C1 segment of cervical spinal cord (tissue), 14 donors: ENCODE measurements around the gene ITFG1.
A peak's percentile ranks its signal among the peaks of the same experiment; 100 is the strongest.
"Not testable (repeated sequence)": the region's sequence is repeated elsewhere in the genome, so short reads cannot be mapped to it uniquely, and the experiment has no call there.

ENCODE experiments used
- DNase-seq, 14 donors: peaks; one replicate each; lab custom pipeline; 2025; lab: John Stamatoyannopoulos, UW

ITFG1 gene

DNA sequence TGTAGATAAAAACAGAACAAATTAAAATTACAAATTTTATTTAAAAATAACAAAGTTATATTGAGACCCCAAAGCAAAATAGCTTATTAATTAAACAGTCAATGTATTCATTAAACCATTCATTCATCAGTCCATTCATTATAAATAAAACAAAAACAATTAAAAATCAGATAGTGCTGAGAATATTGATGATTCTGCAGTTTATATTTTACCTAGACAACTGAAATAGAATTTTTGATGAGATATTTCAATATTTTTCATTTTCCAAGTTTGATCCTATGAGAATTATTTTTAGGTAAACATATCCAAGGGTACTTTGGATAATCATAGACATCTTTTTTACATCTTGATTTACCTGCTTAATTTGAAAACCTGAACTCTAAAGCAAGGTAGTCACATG lies 301.9 kb downstream of the ITFG1 start:
- no peak for DNase-seq

DNA sequence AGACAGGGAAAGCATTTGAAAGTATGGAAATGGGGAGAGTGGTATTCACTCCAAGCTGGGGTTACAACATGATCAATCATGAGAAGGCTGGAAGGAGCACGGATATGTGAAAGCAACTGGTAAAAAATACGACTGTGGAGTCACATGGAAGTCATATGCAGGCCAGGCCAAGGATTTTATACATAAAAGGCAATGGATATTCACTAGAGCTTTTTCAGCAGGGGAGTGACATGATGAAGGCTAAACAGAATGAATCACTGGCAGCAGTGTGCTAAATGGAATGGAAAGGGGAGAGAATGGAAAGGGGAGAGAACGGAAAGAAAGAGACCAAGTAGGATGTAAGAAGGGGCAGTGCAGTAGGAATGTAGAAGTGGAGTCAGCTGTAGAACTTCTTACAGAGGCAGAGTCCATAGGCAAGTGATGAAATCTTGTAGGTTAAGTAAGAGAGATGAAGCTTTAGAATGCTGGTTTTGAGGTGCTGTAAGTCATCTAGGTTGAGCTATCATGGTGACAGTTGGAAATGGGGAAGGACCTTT lies 304.1 kb downstream of the ITFG1 start:
- no peak for DNase-seq

DNA sequence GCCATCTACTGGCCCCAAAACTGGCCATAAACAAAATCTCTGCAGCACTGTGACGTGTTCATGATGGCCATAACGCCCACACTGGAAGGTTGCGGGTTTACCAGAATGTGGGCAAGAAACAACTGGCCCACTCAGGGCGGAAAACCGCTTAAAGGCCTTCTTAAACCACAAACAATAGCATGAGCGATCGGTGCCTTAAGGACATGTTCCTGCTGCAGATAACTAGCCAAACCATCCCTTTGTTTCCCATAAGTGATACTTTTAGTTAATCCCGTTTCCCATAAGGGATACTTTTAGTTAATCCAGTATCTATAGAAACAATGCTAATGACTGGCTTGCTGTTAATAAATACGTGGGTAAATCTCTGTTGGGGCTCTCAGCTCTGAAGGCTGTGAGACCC lies 308.4 kb downstream of the ITFG1 start:
- not testable (repeated sequence) for DNase-seq

DNA sequence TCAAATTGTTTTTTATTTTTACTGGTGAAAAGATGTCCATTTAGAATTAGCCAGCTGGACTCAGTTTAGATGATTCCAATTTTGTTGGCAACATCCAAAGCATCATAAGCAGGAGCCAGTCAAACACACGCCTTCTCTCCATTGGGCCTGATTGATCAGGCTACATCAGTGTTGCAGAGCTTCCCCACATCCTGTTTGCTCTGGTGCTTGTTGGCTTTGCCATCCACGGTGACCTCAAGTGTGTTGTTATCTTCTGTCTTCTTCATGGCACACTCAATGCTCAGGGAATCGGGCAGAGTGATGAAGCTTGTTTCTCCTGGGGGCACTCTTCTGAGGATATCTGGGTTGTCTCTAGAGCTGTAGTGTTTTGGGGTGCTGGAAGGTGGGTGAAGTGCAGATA lies 310.8 kb downstream of the ITFG1 start:
- no peak for DNase-seq

DNA sequence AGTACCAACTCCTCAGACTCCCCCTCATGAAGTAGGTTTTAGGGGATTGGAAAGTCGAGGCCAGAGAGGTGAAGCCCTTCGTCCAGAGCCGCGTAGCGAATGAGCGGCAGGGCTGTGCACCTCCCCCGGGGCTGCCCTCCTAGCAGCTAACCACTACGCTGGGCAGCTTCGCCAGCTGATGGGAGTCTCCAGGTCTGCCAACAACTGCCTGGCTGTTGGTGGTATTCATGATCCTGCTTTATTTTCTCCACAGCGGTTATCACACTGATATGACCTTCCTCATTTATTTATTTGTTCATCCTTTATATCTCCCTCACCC lies 316.3 kb downstream of the ITFG1 start:
- no peak for DNase-seq

DNA sequence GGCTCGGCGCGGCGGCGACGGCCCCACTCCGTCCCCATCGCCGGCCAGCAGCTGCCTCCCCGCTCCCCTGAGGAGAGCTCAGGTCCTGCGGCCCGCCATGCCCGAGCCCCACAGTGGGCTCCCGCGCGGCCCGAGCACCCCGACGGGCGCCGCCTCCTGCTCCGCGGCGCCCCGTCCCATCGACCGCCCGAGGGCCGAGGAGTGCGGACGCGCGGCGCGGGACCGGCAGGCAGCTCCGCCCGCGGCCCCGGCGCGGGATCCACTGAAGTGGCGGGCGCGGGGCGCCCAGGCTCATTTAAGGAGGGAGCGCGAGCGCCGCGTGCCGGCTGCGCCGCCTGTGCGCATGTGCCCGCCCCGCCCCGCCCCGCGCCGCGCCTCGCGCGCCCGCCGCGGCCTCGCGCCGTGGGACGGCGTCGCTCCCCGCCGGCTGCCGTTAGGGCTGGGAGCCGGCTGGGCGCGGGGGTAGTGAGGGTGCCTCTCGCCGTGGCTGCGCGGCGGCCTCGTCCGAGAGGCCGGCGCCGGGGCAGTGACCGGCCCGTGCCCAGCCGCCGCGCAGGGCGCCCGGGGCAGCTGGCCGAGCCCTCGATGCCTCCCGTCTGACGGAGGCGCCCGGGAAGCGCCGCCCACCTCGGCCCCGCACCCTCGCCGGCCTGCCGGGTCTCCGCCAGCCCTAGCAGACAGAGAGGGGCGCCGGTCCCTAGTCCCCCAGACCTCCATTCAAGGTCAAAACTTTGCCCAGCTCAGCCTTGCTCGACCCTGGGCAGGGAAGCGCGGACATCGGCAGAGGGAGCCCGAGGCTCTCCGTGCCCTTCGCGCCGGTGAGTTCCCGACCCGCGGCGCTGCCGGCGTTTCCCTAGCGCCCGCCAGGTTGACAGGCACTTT lies 316.9 kb downstream of the ITFG1 start, which contains the start of gene NETO2:
TSS of gene NETO2 (minus strand) at position 269 of the 882 bp plus-strand sequence. CDS start 333 bp downstream, outside the sequence.
- DNase-seq = peak in 12 of 14 donors; percentile 13 to 65 (median 27)

DNA sequence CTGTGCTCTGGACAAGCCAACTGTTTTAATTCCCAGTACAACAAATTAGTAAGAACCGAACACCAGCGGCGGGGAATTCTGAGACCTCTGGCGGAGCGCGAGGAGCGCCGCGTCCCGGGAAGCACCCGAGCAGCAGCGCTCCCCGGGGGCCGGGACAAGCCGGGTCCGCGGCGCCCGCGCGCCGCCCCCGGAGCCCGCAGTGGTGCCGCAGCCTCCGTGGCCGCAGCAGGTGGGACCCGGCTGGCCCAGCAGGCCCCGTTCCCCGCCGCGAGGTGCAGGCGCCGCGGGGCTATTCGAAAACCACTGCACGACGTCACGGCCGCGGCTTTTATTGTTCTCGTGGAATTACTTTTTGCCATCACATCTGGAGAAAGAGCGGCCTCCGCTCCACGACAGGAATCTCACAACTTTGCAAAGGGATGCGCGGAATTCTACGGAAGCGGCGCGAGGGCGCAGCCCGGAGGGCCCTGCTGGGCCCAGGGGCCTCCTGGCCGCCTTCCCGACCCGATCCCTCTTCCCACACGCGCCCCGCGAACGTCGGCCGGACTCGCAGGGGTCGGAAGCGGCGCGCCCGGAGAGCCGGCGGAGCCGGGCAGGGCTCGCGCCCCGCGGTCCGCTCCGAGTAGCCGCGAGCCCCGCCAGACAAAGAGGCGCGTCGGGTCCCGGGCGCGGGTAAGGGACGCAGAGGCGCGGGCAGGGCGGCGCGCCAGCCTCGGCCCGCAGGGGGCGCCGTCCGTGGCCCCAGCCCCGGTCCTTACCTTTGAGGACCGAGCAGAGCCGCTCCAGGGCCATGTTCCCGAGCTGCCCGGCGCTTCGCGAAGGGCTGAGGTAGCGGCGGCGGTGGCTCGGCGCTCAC lies 317.8 kb downstream of the ITFG1 start:
- DNase-seq = peak in 11 of 14 donors; percentile 9 to 61 (median 26)

DNA sequence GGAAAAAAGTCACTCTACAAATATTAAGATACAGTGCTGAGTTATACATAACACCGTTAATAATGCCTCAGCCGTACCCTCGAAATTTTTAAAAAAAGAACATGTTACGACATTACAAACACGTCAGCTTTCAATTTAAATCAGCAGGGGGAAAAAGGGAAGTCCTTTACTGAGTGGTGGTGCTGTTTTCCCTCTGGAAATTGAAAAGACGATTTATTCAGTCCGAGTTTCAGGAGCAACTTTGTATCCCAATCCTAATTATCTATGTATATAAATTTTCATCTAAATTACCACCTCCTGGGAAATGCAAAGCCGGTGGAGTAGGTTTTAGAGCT lies 318.4 kb downstream of the ITFG1 start:
- DNase-seq = peak in 1 of 14 donors; percentile 45

DNA sequence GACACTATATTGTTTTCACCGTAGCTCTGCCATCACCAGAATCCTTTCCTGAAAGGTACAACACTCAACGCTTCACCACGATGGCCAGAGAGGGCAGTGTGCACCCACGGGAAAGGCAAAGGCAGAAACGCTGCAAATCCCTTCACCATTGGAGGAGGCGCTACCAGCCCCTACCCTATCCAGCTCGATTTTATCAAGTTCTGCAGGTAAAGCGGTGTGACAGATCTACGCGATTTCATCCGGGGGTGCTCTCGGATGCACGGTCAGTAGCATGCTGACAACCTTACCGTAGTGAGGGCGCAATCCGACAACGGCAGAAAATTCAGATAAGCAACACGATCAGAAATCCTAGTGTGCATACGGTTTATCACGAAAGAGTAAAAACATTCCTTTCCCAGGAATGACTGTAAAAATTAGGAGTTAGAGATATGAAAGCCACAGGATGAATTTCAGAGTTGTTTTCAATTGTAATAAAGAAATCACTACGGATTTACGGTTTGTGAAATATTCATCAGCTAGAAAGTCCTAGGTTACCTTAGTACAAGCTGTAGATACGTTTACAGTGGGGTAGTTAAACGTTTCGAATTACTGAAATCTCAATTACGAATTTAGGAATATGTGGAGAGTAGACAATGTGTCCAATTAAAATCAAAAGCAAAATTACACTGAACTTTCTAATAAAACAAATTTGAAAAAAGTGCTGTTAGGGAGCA lies 318.9 kb downstream of the ITFG1 start:
- peak in 12 of 14 donors; percentile 33 to 95 (median 72) for DNase-seq

DNA sequence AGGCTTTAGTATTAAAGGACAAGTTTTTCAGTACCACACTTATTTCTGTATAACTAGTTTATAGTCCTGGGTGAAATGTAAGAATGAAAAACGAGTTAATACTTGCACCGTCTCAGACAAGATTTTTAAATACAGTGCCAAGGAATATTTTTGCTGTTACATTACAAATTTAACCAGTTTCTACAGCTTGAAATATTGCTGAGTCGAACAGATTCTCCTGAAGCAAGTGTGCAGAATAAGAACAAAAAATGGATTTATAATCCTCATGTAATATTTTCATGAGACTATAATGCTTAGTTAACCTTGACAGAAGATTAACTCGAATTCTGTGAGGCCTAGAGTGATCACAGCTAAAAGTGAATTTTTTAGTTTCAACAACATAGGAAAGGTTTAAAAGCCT lies 320.2 kb downstream of the ITFG1 start:
- no peak for DNase-seq

DNA sequence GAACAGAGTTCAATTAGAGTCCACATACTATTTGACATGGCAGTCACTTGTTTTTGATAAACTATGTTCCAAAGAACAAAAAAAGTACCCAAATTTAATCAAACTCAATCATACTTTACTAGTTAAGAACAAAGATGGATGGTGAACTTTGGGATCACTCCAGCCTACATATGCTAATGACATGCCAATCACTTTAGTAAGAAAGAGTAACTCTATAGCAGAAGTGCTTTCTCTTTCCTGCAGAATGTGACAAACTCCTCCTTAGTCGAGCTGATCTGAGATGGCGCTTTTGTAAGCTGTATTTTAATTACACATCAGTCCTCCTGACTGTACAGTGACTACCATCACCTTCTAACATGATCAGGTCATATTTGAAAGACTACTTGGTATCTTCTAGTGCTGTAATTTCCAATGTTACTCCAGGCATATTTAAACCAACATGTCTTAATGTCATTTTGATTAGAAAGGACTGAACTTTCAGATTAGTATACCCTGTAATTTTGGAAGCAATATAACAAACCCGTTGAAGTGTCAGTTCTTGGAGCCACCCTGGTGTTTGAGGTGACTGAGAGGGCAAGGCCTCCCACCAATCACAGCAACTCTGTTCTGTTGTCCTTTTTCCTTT lies 321.2 kb downstream of the ITFG1 start:
- DNase-seq = no peak

DNA sequence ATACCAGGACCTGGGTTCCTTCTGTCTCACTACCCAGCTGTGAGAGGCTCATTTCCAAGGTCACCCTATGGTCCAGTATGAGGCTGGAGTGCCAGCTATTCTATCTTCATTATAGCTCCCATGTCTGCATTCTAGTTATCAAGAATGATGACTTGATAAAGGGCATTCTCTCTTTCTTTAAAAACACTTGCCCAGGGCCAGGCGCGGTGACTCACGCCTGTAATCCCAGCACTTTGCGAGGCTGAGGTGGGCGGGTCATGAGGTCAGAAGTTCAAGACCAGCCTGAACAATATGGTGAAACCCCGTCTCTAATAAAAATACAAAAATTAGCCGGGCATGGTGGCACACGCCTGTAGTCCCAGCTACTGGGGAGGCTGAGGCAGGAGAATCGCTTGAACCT lies 322.9 kb downstream of the ITFG1 start:
- DNase-seq = not testable (repeated sequence)

DNA sequence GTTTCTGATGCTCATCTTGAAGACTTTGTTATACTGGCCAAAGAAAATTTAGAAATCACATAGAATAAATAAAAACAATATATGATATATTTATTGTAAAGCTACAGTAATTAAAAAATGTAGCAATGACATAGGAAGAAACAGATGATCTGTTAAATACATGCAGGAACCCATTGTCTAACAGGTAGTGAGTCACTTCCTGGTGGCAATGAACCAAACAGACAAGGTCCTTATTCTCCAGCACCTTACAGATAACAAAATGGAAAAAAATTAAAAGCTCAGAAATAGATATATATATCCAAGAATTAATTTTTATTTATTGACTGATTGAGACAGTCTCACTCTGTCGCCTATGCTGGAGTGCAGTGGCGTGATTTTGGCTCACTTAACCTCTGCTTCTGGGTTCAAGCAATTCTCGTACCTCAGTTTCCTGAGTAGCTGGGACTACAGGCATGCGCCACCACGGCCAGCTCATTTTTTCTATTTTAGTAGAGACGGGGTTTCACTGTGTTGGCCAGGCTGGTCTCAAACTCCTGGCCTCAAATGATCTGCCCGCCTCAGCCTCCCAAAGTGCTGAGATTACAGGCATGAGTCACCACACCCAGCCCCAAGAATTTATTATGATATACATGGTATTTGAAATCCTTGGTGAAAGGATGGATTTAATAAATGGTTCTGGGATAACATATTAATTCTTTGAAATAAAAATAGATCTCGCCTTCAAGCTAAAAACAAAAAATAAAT lies 324.6 kb downstream of the ITFG1 start:
- no peak for DNase-seq

DNA sequence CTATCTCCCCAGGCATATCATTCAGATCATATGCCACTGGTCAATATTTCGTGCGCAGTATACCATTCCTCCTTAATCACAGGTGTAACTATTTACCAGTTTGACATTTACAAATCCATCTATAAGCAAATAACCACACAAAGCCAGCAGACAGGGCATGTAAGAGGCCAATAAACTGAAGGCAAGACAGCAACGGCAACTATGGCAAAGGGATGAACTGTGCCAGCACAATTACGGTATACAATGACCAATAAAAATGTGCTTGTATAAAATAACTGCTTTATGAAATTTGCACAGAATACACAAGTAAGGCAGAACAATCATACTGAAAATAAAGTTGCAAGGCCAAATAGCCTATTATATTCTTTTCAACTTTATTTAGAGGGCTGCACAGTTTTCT lies 326.3 kb downstream of the ITFG1 start:
- no peak for DNase-seq

DNA sequence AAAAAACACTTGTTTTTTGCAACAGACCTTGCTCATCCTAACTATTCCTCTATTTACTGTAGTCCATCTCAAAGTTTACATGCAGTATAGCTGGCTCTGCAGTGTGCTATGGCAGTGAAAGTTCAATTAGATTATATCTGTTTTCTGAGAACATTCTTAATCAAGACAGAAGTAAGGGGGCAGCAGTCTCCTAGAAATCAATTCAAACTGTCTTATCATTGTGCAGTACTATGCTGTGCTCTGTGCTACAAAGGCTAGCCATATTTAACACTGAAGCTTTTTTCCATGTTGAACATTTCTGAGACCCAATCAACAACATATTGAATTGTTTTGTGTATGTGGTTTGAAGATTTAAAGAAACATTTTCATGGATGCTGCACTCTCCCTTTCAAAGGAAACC lies 328.6 kb downstream of the ITFG1 start:
- DNase-seq = no peak

DNA sequence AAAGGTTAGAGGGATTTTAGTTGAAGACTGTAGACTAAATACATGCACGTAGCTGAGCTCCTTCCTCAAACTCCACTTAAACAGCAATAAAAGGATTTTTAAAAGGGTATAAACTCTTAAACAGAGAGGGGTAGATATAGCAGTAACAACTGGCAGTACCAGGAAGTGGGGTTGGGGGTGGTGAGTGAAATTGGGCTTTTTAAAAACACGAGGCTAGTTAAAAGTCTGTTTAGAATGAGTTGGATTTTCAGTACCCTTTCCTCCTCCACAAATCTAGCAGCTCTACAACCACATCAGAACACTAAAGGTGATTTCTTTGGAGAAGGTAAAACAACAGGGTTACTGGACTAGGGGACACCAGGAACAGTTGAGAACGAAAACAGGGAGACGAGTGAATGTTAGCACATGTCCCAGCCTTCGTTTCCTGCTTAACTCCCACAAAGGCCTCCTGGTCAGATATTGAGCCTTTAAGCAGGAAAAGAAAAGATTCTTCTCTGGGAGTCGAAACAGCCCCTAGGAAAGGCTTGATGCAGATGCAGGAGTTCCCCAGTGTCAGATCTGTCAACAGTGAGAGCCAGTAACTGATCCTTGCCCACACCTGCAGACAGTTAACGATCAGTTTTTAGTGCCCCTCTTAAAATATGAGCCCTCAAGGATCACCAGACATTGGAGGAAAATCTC lies 331.0 kb downstream of the ITFG1 start:
- no peak for DNase-seq

DNA sequence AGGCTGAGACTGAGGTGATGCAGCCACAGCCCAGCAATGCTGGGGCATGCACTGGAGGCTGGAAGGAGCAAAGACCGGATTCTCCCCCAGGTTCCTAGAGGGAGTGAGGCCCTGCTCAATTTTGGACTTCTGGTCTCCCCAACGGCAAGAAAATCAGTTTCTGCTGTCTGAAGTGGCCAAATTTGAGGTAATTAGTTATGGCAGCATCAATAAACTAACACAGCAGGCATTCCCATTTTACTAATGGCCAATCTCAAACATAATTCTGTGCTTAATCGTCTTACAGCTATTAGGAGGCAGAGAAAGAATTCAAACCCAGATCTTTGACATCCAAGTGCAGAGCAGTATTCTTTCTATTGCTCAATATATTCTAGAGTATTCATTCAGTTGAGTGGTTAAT lies 333.3 kb downstream of the ITFG1 start:
- DNase-seq = no peak

DNA sequence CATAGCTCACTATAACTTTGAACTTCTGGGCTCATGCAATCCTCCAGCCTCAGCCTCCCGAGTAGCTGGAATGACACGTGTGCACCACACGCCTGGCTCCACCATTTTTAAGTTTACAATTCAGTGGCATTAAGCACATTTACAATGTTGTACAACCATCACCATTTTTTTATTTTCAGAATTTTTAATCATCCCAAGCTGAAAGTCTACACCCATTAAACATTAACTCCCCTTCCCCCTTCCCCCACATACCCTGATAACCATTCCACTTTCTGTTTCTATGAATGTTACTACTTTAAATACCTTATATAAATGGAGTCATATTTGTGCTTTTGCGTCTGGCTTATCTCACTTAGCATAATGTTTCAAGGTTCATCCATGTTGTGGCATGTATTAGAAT lies 335.1 kb downstream of the ITFG1 start:
- no peak for DNase-seq

DNA sequence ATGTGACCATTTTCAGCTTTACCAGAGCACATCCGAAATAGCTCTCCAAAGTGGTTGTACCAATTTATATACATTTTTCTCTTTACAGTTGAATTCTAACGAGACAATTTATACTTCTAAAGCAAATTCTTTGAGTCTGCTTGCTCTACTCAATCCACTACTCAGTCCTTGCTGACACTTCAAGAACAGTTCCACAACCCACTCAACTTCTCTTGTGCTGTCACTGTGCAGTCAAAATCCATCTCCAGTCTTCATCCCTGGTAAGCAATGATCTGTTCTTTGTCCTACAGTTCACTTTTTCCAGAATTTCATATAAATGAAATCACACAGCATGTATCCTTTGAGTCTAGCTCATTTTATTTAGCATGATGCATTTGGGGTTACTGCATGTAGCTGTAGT lies 347.7 kb downstream of the ITFG1 start:
- DNase-seq = no peak

DNA sequence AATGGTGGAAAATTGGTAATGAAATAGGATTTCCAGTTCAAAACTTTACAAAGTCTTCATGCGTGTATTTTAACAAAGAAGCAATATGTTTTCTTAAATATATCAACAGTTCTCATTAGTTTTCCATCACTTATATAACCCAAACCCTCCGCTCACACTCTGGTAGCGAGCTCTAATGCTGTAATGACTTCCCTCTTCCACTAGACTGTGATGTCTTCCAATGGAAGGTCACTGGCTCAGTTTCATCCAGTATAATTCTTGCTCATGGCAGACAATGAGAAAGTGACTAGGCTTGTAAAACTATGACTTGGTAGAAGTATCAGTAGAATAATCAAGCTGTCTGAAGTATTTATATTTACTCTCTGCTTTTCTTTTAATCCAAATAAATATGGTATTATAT lies 349.9 kb downstream of the ITFG1 start:
- no peak for DNase-seq
